OCI-LY1 (cell line): Measurements from ENCODE around the gene CACNA1C.

ENCODE experiments used
- CTCF ChIP-seq: fragments of 200-600 bp; sonication (generic), shearing (Covaris generic); IDR thresholded peaks from 2 replicates; pipeline ENCODE4 v1.5.1; 2017; ENCODE audit warnings: mild to moderate bottlenecking, antibody characterized with exemption, low read length, moderate library complexity, mixed read lengths
- EZH2 ChIP-seq: fragments of 200-600 bp; sonication (generic), shearing (Covaris generic); IDR thresholded peaks from 2 replicates; pipeline ENCODE4 v1.8.0; 2017; ENCODE audit warnings: borderline replicate concordance, mixed run types, mild to moderate bottlenecking, antibody characterized with exemption, low read length, moderate library complexity, mixed read lengths

GRCh38 chr12:2638273-2639019, 585.7 kb downstream of the CACNA1C start:
- TF ChIP-seq CTCF (no peak), EZH2 (no peak)
